A673 (cell line): ENCODE measurements around the gene ARL14. TPM values are rescaled to one million over a fixed set of nuclear protein-coding genes. Genes with fewer than 3 reads are reported as not detected.

Source experiments
- BruUV-seq: library from RNA; stranded (reverse); fragments of 400-500 nt; replicated peaks from 2 replicates; lab custom pipeline; 2021; lab: Mats Ljungman, UMichigan
- CTCF ChIA-PET: fragments of 300-600 bp; sonication (Branson Sonifier 250); formaldehyde crosslinking; loops from one replicate; lab custom pipeline; 2022; ENCODE audit warnings: antibody characterized with exemption; lab: Charles Lee
- POLR2A ChIA-PET: fragments of 300-600 bp; sonication (Branson Sonifier 250); formaldehyde crosslinking; loops from one replicate; lab custom pipeline; 2022; ENCODE audit warnings: antibody characterized with exemption; ENCODE audit not compliant: low non-redundant PET; lab: Charles Lee
- DNase-seq: peaks from one replicate; pipeline ENCODE4 v3.0.0-alpha.2; 2015; ENCODE audit warnings: low spot score
- H3K27ac ChIP-seq: fragments of 200-600 bp; sonication (generic); 2 replicates; pipeline ENCODE4 v1.5.1; 2016; ENCODE audit warnings: mixed run types, low read depth, mild to moderate bottlenecking, mixed read lengths, antibody characterized with exemption, low read length; ENCODE audit not compliant: poor library complexity, severe bottlenecking
- H3K27me3 ChIP-seq: fragments of 200-600 bp; sonication (generic); replicated peaks from 2 replicates; pipeline ENCODE4 v1.6.1; 2017; ENCODE audit warnings: mixed run types, low read depth, mild to moderate bottlenecking, mixed read lengths, antibody characterized with exemption, low read length; ENCODE audit not compliant: insufficient read depth, poor library complexity
- H3K36me3 ChIP-seq: fragments of 200-600 bp; sonication (generic); 2 replicates; pipeline ENCODE4 v1.6.1; 2016; ENCODE audit warnings: mixed run types, mild to moderate bottlenecking, mixed read lengths, antibody characterized with exemption, low read length; ENCODE audit not compliant: insufficient read depth, poor library complexity, severe bottlenecking
- H3K4me1 ChIP-seq: fragments of 200-600 bp; sonication (generic); 2 replicates; pipeline ENCODE4 v1.6.1; 2017; ENCODE audit warnings: mixed run types, mild to moderate bottlenecking, mixed read lengths, antibody characterized with exemption, low read length; ENCODE audit not compliant: insufficient read depth, poor library complexity, severe bottlenecking
- H3K4me3 ChIP-seq: fragments of 200-600 bp; sonication (generic); 2 replicates; pipeline ENCODE4 v1.5.1; 2016; ENCODE audit warnings: low read depth, mixed run types, mild to moderate bottlenecking, mixed read lengths, low read length; ENCODE audit not compliant: poor library complexity, severe bottlenecking
- H3K9me3 ChIP-seq: fragments of 200-600 bp; sonication (generic); 2 replicates; pipeline ENCODE4 v1.6.1; 2016; ENCODE audit warnings: mixed run types, low read depth, mild to moderate bottlenecking, mixed read lengths, antibody characterized with exemption, low read length; ENCODE audit not compliant: poor library complexity, severe bottlenecking
- CTCF ChIP-seq: fragments of 300-800, 200-600 bp; sonication (generic); conservative IDR thresholded peaks from 2 replicates; pipeline ENCODE4 v1.5.1; 2017; ENCODE audit warnings: low read depth, mild to moderate bottlenecking, antibody characterized with exemption, low read length, moderate library complexity, mixed read lengths
- EZH2 ChIP-seq: fragments of 200-600 bp; sonication (generic); IDR thresholded peaks from 2 replicates; pipeline ENCODE4 v1.6.1; 2017; ENCODE audit warnings: borderline replicate concordance, low read depth, mild to moderate bottlenecking, mixed read lengths, antibody characterized with exemption, low read length; ENCODE audit not compliant: poor library complexity, severe bottlenecking
- intact Hi-C: fragments of 100-400 bp; cut with micrococcal nuclease; formaldehyde crosslinking; loops from one replicate; pipeline ENCODE4 v1.10.0; 2022; ENCODE audit not compliant: unreplicated experiment
- total RNA-seq: library from RNA; stranded (reverse); gene quantifications from 2 replicates; pipeline ENCODE4 v1.2.3, GENCODE V29; 2021

ARL14 gene
- total RNA-seq, 1 experiment from 2014 or later: not detected

- H3K36me3 ChIP-seq: no peaks in the 10 kb centered on the region
- BruUV-seq: no TSS peak
- CTCF ChIA-PET: no interaction called here
- TF ChIP-seq EZH2 (no peak), CTCF (no peak)
- H3K4me3 ChIP-seq: no peak overlapping the region
- intact Hi-C loops: no loop called here
- H3K27me3 ChIP-seq: no peaks in the 10 kb centered on the region
- no peak overlapping the region for H3K27ac ChIP-seq
- DNase-seq: no peak
- H3K4me1 ChIP-seq: no peaks in the 10 kb centered on the region
- H3K9me3 ChIP-seq: no peaks in the 10 kb centered on the region
- POLR2A ChIA-PET: no interaction called here
Measured at GRCh38 chr3:160698599-160699195, 21.7 kb downstream of the ARL14 start.

GRCh38 chr3:160701490-160701889, 24.5 kb downstream of the ARL14 start:
- no peak for TF ChIP-seq CTCF
- TF ChIP-seq EZH2: no peak
- ChIA-PET CTCF (no interaction called here), POLR2A (no interaction called here)
- no peak for DNase-seq
- no peaks in the 10 kb centered on the region for H3K27me3 ChIP-seq
- no peak overlapping the region for H3K27ac ChIP-seq
- intact Hi-C loops: loop anchor here (10.0 kb wide), 1 partner anchor 723 kb away; no protein-coding TSS in a partner anchor
- H3K4me1 ChIP-seq: no peaks in the 10 kb centered on the region
- no peak overlapping the region for H3K4me3 ChIP-seq
- BruUV-seq: no TSS peak
- no peaks in the 10 kb centered on the region for H3K36me3 ChIP-seq
- no peaks in the 10 kb centered on the region for H3K9me3 ChIP-seq

- intact Hi-C loops: loop anchor here (10.0 kb wide), 1 partner anchor 723 kb away; no protein-coding TSS in a partner anchor
- Histone ChIP-seq H3K27ac (no peak overlapping the region), H3K36me3 (no peaks in the 10 kb centered on the region), H3K4me3 (no peak overlapping the region), H3K4me1 (no peaks in the 10 kb centered on the region), H3K27me3 (no peaks in the 10 kb centered on the region), H3K9me3 (no peaks in the 10 kb centered on the region)
- no peak for DNase-seq
- ChIA-PET POLR2A (no interaction called here), CTCF (no interaction called here)
- no TSS peak for BruUV-seq
- TF ChIP-seq EZH2 (no peak), CTCF (no peak)
Measured at GRCh38 chr3:160702290-160702689, 25.3 kb downstream of the ARL14 start.
